Liver (tissue), 9 donors: ENCODE measurements around the gene GZMH. TPM values are rescaled to one million over a fixed set of nuclear protein-coding genes. Genes with fewer than 3 reads are reported as not detected.
"Not testable (repeated sequence)": the region's sequence is repeated elsewhere in the genome, so short reads cannot be mapped to it uniquely, and the experiment has no call there.

Experiments
- DNase-seq: peaks from one replicate; pipeline ENCODE4 v3.0.0-alpha.2; 2017; ENCODE audit warnings: low spot score
- H3K27ac ChIP-seq, 2 donors: one replicate each; pipeline ENCODE4 v1.7.0; 2013; ENCODE audit warnings: inconsistent platforms in 2 of 2, low read length in 2 of 2, control low read depth in 1 of 2, low read depth in 1 of 2, mild to moderate bottlenecking in 1 of 2
- H3K27me3 ChIP-seq, 4 donors: one replicate each; pipeline versions ENCODE4 v1.6.1 to v1.7.0; 2013; ENCODE audit warnings: low read length in 3 of 4, inconsistent platforms in 1 of 4, mild to moderate bottlenecking in 1 of 4, moderate library complexity in 1 of 4; ENCODE audit not compliant: control insufficient read depth in 4 of 4, insufficient read depth in 4 of 4
- H3K36me3 ChIP-seq, 4 donors: one replicate each; pipeline versions ENCODE4 v1.6.1 to v1.7.0; 2013; ENCODE audit warnings: low read length in 3 of 4, mild to moderate bottlenecking in 3 of 4, low read depth in 1 of 4, moderate library complexity in 1 of 4; ENCODE audit not compliant: control insufficient read depth in 4 of 4, insufficient read depth in 3 of 4
- H3K4me1 ChIP-seq, 4 donors: one replicate each; pipeline versions ENCODE4 v1.6.1 to v1.7.0; 2013; ENCODE audit warnings: low read length in 3 of 4, mild to moderate bottlenecking in 3 of 4, moderate library complexity in 1 of 4; ENCODE audit not compliant: control insufficient read depth in 4 of 4, insufficient read depth in 4 of 4
- H3K4me3 ChIP-seq, 3 donors: one replicate each; pipeline versions ENCODE4 v1.6.1 to v1.7.0; 2013; ENCODE audit warnings: low read length in 3 of 3, control low read depth in 1 of 3, low read depth in 1 of 3, mild to moderate bottlenecking in 1 of 3
- H3K9ac ChIP-seq, 2 donors: one replicate each; pipeline ENCODE4 v1.7.0; 2013; ENCODE audit warnings: low read length in 2 of 2, mild to moderate bottlenecking in 2 of 2, moderate library complexity in 2 of 2, control low read depth in 1 of 2, low read depth in 1 of 2
- H3K9me3 ChIP-seq, 4 donors: one replicate each; pipeline versions ENCODE4 v1.6.1 to v1.7.0; 2013; ENCODE audit warnings: low read length in 3 of 4; ENCODE audit not compliant: control insufficient read depth in 4 of 4
- EGR1 ChIP-seq, 2 donors: IDR thresholded peaks; 2 replicates each; pipeline ENCODE4 v1.6.1; 2016 to 2018; ENCODE audit warnings: antibody characterized with exemption in 2 of 2, low read depth in 2 of 2
- FOXA1 ChIP-seq: IDR thresholded peaks from 2 replicates; pipeline ENCODE4 v1.6.1; 2016; ENCODE audit warnings: antibody characterized with exemption
- FOXA2 ChIP-seq: IDR thresholded peaks from 2 replicates; pipeline ENCODE4 v1.6.1; 2016; ENCODE audit warnings: antibody characterized with exemption
- GABPA ChIP-seq, 2 donors: IDR thresholded peaks in 1 of 2; conservative IDR thresholded peaks in 1 of 2; 2 replicates each; pipeline ENCODE4 v1.6.1; 2016; ENCODE audit warnings: antibody characterized with exemption in 2 of 2, mild to moderate bottlenecking in 1 of 2, moderate library complexity in 1 of 2
- HNF4A ChIP-seq, 2 donors: conservative IDR thresholded peaks; 2 replicates each; pipeline ENCODE4 v1.6.1; 2016; ENCODE audit warnings: antibody characterized with exemption in 2 of 2, mild to moderate bottlenecking in 2 of 2
- HNF4G ChIP-seq: IDR thresholded peaks from 2 replicates; pipeline ENCODE4 v1.6.1; 2016; ENCODE audit warnings: antibody characterized with exemption
- JUND ChIP-seq, 2 donors: IDR thresholded peaks; 2 replicates each; pipeline ENCODE4 v1.6.1; 2016; ENCODE audit warnings: antibody characterized with exemption in 2 of 2
- NR2F2 ChIP-seq: IDR thresholded peaks from 2 replicates; pipeline ENCODE4 v1.6.1; 2016; ENCODE audit warnings: antibody characterized with exemption
- RAD21 ChIP-seq, 2 donors: IDR thresholded peaks; 2 replicates each; pipeline ENCODE4 v1.6.1; 2016; ENCODE audit warnings: antibody characterized with exemption in 2 of 2, mild to moderate bottlenecking in 2 of 2
- RXRA ChIP-seq, 2 donors: IDR thresholded peaks; 2 replicates each; pipeline ENCODE4 v1.6.1; 2017 to 2018; ENCODE audit warnings: antibody characterized with exemption in 2 of 2, mild to moderate bottlenecking in 1 of 2
- SP1 ChIP-seq: IDR thresholded peaks from 2 replicates; pipeline ENCODE4 v1.6.1; 2018; ENCODE audit warnings: antibody characterized with exemption, mild to moderate bottlenecking
- TAF1 ChIP-seq: conservative IDR thresholded peaks from 2 replicates; pipeline ENCODE4 v1.6.1; 2016; ENCODE audit warnings: antibody characterized with exemption, mild to moderate bottlenecking
- YY1 ChIP-seq: IDR thresholded peaks from 2 replicates; pipeline ENCODE4 v1.6.1; 2016; ENCODE audit warnings: antibody characterized with exemption, mild to moderate bottlenecking
- WGBS: extraction: QIAGEN DNeasy Blood & Tissue Kit; methylation state at CpG from one replicate; pipeline ENCODE4 v1.1.7; 2013; 5-methylcytosine and 5-hydroxymethylcytosine counted together
- polyA plus RNA-seq, 2 donors: library from polyadenylated mRNA; stranded (reverse) in 1 of 2; unstranded in 1 of 2; fragments of 200-250 nt in 1 of 2; fragments of >200 nt in 1 of 2; fragmentation: Nextera tagmentation in 1 of 2; extraction: Ambion mirVana in 1 of 2; gene quantifications; one replicate each; pipeline versions ENCODE4 v1.2.1 to v1.2.3, GENCODE V29; 2013 to 2015
- total RNA-seq, 2 donors: library from RNA; depleted of rRNA; stranded (reverse); fragments of >200 nt; gene quantifications; one replicate each; pipeline ENCODE4 v1.2.3, GENCODE V29; 2014
- TF ChIP-seq, protein P1 (sequence below): IDR thresholded peaks from 2 replicates; pipeline ENCODE4 v1.6.1; 2016; ENCODE audit warnings: antibody characterized with exemption, mild to moderate bottlenecking
- TF ChIP-seq, protein P2 (sequence below): fragments of 150-350 bp; IDR thresholded peaks from 2 replicates; pipeline ENCODE4 v1.5.1; 2017; ENCODE audit warnings: improper control_type of control experiment, low read depth, low read length; ENCODE audit not compliant: missing input control
- TF ChIP-seq, protein P3 (sequence below): IDR thresholded peaks from 2 replicates; pipeline ENCODE4 v1.6.1; 2016; ENCODE audit warnings: antibody characterized with exemption
- TF ChIP-seq, protein P4 (sequence below): IDR thresholded peaks from 2 replicates; pipeline ENCODE4 v1.6.1; 2016; ENCODE audit warnings: antibody characterized with exemption
- TF ChIP-seq, protein P5 (sequence below): IDR thresholded peaks from 2 replicates; pipeline ENCODE4 v1.6.1; 2016; ENCODE audit warnings: antibody characterized with exemption
- donor health status: healthy.
- donor health status: healthy.
- donor health status: healthy.
- donor health status: healthy.
- donor health status: healthy.

GZMH gene, protein sequence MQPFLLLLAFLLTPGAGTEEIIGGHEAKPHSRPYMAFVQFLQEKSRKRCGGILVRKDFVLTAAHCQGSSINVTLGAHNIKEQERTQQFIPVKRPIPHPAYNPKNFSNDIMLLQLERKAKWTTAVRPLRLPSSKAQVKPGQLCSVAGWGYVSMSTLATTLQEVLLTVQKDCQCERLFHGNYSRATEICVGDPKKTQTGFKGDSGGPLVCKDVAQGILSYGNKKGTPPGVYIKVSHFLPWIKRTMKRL
- under 1 TPM; 0.28 to 0.75 TPM for total RNA-seq
- 1 to 10 TPM in 1 of 2 donors, under 1 TPM in 1; 0.35 to 1.6 TPM for polyA plus RNA-seq

DNA sequence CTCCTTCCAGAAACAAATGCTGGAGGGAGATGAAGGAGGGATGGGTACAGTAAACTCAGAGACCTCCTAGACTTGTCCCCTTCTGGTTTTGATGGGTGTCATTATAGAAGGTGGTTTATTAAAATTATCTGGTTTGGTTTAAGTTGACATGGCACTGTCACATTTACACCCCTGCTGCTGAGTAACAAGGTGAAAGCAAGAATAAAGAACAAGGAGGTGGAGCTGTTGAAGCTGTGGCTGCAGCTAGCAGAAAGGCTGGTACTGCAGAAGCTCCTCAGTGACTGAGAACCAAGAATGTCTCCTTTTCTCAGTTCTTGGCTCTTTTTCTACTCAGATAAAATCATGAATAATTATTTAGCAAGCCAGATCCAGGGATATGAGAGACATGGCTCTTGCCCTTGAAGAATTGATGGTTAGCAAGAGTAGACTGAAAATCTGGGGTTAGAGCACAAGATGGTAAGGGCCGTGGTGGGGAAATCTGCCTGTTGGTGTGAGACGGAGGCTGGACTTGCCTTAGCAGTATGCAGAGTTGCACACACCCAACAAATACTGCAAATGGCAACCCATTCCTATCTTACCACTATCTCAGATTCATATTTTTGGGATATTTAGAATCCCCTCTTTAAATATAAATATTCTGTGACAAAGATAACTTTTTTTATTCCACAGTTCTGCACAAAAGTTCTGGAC, at the start of gene GZMH:
GZMH (minus strand) TSS at position 31 of the 690 bp plus-strand sequence. CDS start 72 bp downstream, outside the sequence.
- Histone ChIP-seq H3K9me3 (no peaks in the 10 kb centered on the region), H3K9ac (no peak within 1 kb of the TSS), H3K27me3 (no peaks in the 10 kb centered on the region), H3K4me3 (no peak within 1 kb of the TSS), H3K36me3 (no peaks in the 10 kb centered on the region), H3K27ac (no peak within 1 kb of the TSS), H3K4me1 (no peaks in the 10 kb centered on the region)
- DNase-seq, result no peak
- 76% methylated on average over 2 of the region's 2 CpGs for WGBS
- no peak for TF ChIP-seq JUND (IDR thresholded peaks at IDR 0.05)
- no peak for TF ChIP-seq NR2F2
- TF ChIP-seq, protein P1, sequence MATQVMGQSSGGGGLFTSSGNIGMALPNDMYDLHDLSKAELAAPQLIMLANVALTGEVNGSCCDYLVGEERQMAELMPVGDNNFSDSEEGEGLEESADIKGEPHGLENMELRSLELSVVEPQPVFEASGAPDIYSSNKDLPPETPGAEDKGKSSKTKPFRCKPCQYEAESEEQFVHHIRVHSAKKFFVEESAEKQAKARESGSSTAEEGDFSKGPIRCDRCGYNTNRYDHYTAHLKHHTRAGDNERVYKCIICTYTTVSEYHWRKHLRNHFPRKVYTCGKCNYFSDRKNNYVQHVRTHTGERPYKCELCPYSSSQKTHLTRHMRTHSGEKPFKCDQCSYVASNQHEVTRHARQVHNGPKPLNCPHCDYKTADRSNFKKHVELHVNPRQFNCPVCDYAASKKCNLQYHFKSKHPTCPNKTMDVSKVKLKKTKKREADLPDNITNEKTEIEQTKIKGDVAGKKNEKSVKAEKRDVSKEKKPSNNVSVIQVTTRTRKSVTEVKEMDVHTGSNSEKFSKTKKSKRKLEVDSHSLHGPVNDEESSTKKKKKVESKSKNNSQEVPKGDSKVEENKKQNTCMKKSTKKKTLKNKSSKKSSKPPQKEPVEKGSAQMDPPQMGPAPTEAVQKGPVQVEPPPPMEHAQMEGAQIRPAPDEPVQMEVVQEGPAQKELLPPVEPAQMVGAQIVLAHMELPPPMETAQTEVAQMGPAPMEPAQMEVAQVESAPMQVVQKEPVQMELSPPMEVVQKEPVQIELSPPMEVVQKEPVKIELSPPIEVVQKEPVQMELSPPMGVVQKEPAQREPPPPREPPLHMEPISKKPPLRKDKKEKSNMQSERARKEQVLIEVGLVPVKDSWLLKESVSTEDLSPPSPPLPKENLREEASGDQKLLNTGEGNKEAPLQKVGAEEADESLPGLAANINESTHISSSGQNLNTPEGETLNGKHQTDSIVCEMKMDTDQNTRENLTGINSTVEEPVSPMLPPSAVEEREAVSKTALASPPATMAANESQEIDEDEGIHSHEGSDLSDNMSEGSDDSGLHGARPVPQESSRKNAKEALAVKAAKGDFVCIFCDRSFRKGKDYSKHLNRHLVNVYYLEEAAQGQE, result no peak
- TF ChIP-seq FOXA2, result no peak
- TF ChIP-seq GABPA (IDR thresholded peaks at IDR 0.05 in 1 of 2, conservative IDR thresholded peaks at IDR 0.05 in 1 of 2), result no peak
- no peak for TF ChIP-seq EGR1 (IDR thresholded peaks at IDR 0.05; ENCODE audit: low read depth in 2 of 2)
- TF ChIP-seq, protein P2, sequence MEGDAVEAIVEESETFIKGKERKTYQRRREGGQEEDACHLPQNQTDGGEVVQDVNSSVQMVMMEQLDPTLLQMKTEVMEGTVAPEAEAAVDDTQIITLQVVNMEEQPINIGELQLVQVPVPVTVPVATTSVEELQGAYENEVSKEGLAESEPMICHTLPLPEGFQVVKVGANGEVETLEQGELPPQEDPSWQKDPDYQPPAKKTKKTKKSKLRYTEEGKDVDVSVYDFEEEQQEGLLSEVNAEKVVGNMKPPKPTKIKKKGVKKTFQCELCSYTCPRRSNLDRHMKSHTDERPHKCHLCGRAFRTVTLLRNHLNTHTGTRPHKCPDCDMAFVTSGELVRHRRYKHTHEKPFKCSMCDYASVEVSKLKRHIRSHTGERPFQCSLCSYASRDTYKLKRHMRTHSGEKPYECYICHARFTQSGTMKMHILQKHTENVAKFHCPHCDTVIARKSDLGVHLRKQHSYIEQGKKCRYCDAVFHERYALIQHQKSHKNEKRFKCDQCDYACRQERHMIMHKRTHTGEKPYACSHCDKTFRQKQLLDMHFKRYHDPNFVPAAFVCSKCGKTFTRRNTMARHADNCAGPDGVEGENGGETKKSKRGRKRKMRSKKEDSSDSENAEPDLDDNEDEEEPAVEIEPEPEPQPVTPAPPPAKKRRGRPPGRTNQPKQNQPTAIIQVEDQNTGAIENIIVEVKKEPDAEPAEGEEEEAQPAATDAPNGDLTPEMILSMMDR, result no peak
- no peak for TF ChIP-seq RAD21 (IDR thresholded peaks at IDR 0.05)
- no peak for TF ChIP-seq HNF4G
- TF ChIP-seq RXRA (IDR thresholded peaks at IDR 0.05), result no peak
- TF ChIP-seq, protein P3, sequence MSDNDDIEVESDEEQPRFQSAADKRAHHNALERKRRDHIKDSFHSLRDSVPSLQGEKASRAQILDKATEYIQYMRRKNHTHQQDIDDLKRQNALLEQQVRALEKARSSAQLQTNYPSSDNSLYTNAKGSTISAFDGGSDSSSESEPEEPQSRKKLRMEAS, result no peak
- no peak for TF ChIP-seq YY1
- TF ChIP-seq SP1, result no peak
- TF ChIP-seq TAF1, result no peak
- TF ChIP-seq FOXA1, result no peak
- TF ChIP-seq HNF4A (conservative IDR thresholded peaks at IDR 0.05), result no peak
- TF ChIP-seq, protein P4, sequence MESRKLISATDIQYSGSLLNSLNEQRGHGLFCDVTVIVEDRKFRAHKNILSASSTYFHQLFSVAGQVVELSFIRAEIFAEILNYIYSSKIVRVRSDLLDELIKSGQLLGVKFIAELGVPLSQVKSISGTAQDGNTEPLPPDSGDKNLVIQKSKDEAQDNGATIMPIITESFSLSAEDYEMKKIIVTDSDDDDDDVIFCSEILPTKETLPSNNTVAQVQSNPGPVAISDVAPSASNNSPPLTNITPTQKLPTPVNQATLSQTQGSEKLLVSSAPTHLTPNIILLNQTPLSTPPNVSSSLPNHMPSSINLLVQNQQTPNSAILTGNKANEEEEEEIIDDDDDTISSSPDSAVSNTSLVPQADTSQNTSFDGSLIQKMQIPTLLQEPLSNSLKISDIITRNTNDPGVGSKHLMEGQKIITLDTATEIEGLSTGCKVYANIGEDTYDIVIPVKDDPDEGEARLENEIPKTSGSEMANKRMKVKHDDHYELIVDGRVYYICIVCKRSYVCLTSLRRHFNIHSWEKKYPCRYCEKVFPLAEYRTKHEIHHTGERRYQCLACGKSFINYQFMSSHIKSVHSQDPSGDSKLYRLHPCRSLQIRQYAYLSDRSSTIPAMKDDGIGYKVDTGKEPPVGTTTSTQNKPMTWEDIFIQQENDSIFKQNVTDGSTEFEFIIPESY, result no peak
- TF ChIP-seq, protein P5, sequence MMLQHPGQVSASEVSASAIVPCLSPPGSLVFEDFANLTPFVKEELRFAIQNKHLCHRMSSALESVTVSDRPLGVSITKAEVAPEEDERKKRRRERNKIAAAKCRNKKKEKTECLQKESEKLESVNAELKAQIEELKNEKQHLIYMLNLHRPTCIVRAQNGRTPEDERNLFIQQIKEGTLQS, result no peak

DNA sequence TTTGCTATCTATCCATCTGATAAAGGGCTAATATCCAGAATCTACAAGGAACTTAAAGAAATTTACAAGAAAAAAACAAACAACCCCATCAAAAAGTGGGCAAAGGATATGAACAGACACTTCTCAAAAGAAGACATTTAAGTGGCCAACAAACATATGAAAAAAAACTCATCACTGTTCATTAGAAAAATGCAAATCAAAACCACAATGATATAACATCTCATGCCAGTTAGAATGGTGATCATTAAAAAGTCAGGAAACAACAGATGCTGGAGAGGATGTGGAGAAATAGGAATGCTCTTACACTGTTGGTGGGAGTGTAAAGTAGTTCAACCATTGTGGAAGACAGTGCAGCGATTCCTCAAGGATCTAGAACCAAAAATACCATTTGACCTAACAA, 38.9 kb upstream of the GZMH start:
- not testable (repeated sequence) for DNase-seq
- WGBS, result 56% methylated on average over 1 of the region's 1 CpG

More for the DNA sequence above, 38.9 kb upstream of the GZMH start:
- H3K4me1 ChIP-seq, H3K27me3 ChIP-seq, H3K9me3 ChIP-seq, H3K4me3 ChIP-seq, H3K9ac ChIP-seq, H3K36me3 ChIP-seq, H3K27ac ChIP-seq: not testable (repeated sequence)
